K562 (cell line): ENCODE results near the gene SART3. TPM values are rescaled to one million over a fixed set of nuclear protein-coding genes. Genes with fewer than 3 reads are reported as not detected.

Source experiments
- ATF7 ChIP-seq: fragments of 450-650 bp; IDR thresholded peaks from 2 replicates; pipeline ENCODE4 v1.7.1; 2014; ENCODE audit warnings: mild to moderate bottlenecking, moderate library complexity
- EWSR1 ChIP-seq: fragments of 450-650 bp; IDR thresholded peaks from 2 replicates; pipeline ENCODE4 v1.6.1; 2018; ENCODE audit warnings: borderline replicate concordance, mild to moderate bottlenecking, low read depth, moderate library complexity; ENCODE audit not compliant: partially characterized antibody
- FOXP1 ChIP-seq: sonication (generic); formaldehyde crosslinking; IDR thresholded peaks from 2 replicates; pipeline ENCODE4 v1.8.0; 2022; ENCODE audit warnings: mild to moderate bottlenecking, missing genetic modification reagents
- MEIS2 ChIP-seq: fragments of 450-650 bp; IDR thresholded peaks from 2 replicates; pipeline ENCODE4 v1.6.1; 2014; ENCODE audit warnings: mild to moderate bottlenecking; ENCODE audit not compliant: partially characterized antibody
- MIER1 ChIP-seq: fragments of 450-650 bp; IDR thresholded peaks from 2 replicates; pipeline ENCODE4 v1.6.1; 2016; ENCODE audit warnings: antibody characterized with exemption, mild to moderate bottlenecking, low read depth
- NR2C2 ChIP-seq, 2 experiments: fragments of 200-800 bp in 1 of 2; sonication (Bioruptor generic) in 1 of 2; sonication (generic) in 1 of 2; formaldehyde crosslinking in 1 of 2; IDR thresholded peaks; 2 replicates each; pipeline versions ENCODE4 v1.6.1 to v1.8.0; 2016 to 2022; ENCODE audit warnings: mild to moderate bottlenecking in 1 of 2, missing compliant biosample characterization in 1 of 2, missing genetic modification characterization in 1 of 2, missing genetic modification reagents in 1 of 2
- POLR2AphosphoS5 ChIP-seq: IDR thresholded peaks from 2 replicates; pipeline ENCODE4 v1.6.1; 2011; ENCODE audit warnings: mild to moderate bottlenecking, low read depth, low read length, moderate library complexity; ENCODE audit not compliant: control insufficient read depth, insufficient read depth
- POLR3G ChIP-seq: IDR thresholded peaks from 2 replicates; pipeline ENCODE4 v1.6.1; 2011; ENCODE audit not compliant: insufficient read length, insufficient replicate concordance; ENCODE audit errors: extremely low read depth
- SIRT6 ChIP-seq: IDR thresholded peaks from one replicate; pipeline ENCODE4 v1.6.1; 2012; ENCODE audit warnings: low read depth, mild to moderate bottlenecking, control low read depth, inconsistent platforms, low read length, moderate library complexity
- TFAM ChIP-seq: fragments of 250-450 bp; sonication (Bioruptor Pico); conservative IDR thresholded peaks from 2 replicates; pipeline ENCODE4 v1.5.0; 2021; ENCODE audit warnings: mild to moderate bottlenecking, moderate library complexity
- TSC22D4 ChIP-seq: fragments of 450-650 bp; IDR thresholded peaks from 2 replicates; pipeline ENCODE4 v1.6.1; 2016; ENCODE audit warnings: missing genetic modification characterization, missing biosample characterization, control low read depth
- ZBTB1 ChIP-seq: sonication (generic); formaldehyde crosslinking; IDR thresholded peaks from 2 replicates; pipeline ENCODE4 v1.8.1; 2023; ENCODE audit warnings: missing genetic modification reagents, low read depth, mild to moderate bottlenecking, borderline replicate concordance
- ZBTB8A ChIP-seq: fragments of 450-650 bp; IDR thresholded peaks from 2 replicates; pipeline ENCODE4 v1.6.1; 2018; ENCODE audit warnings: mild to moderate bottlenecking, moderate library complexity; ENCODE audit not compliant: partially characterized antibody
- ZNF175 ChIP-seq: fragments of 200-800 bp; sonication (Bioruptor generic); IDR thresholded peaks from 2 replicates; pipeline ENCODE4 v1.6.1; 2016; ENCODE audit warnings: low read depth, mild to moderate bottlenecking, missing genetic modification characterization, missing compliant biosample characterization
- ZNF253 ChIP-seq: fragments of 250-450 bp; sonication (Bioruptor Pico); conservative IDR thresholded peaks from 2 replicates; pipeline ENCODE4 v1.6.1; 2021; ENCODE audit warnings: mild to moderate bottlenecking
- polyA plus RNA-seq, 8 experiments: library from polyadenylated mRNA; depleted of rRNA in 4 of 8; stranded (reverse) in 5 of 8; unstranded in 3 of 8; fragments of >200 nt; fragmentation: Nextera tagmentation in 2 of 8; fragmentation: Illumina TruSeq in 1 of 8; extraction: Ambion mirVana in 2 of 8; extraction: Trizol in 1 of 8; gene quantifications; 2 replicates each; pipeline versions ENCODE4 v1.2.1 to v1.2.3, GENCODE V29; 2011 to 2014; ENCODE audit warnings: inconsistent platforms in 1 of 8, missing spikeins in 1 of 8
- total RNA-seq, 7 experiments: library from RNA; depleted of rRNA in 6 of 7; stranded (reverse); fragments of >200 nt in 6 of 7; fragmentation: Illumina TruSeq in 2 of 7; extraction: Trizol in 2 of 7; gene quantifications; 2 replicates each; pipeline versions ENCODE4 v1.2.1 to v1.2.3, GENCODE V29; 2011 to 2021; ENCODE audit warnings: low replicate concordance in 1 of 7
- TF ChIP-seq, protein P1 (sequence below): fragments of 450-650 bp; formaldehyde crosslinking; conservative IDR thresholded peaks from 2 replicates; pipeline ENCODE4 v1.4.0; 2022; ENCODE audit warnings: mild to moderate bottlenecking, missing genetic modification characterization
- TF ChIP-seq, protein P2 (sequence below): fragments of 450-650 bp; IDR thresholded peaks from 2 replicates; pipeline ENCODE4 v1.6.1; 2017; ENCODE audit warnings: mild to moderate bottlenecking, moderate library complexity
- TF ChIP-seq, protein P3 (sequence below): sonication (generic); formaldehyde crosslinking; IDR thresholded peaks from 2 replicates; pipeline ENCODE4 v1.8.0; 2022; ENCODE audit warnings: mild to moderate bottlenecking, missing genetic modification reagents, borderline replicate concordance
- TF ChIP-seq, protein P4 (sequence below): sonication (generic); formaldehyde crosslinking; IDR thresholded peaks from 2 replicates; pipeline ENCODE4 v1.9.0; 2022; ENCODE audit warnings: mild to moderate bottlenecking, missing genetic modification reagents

Gene SART3
- total and polyA plus RNA-seq, 9 of the 15 experiments (the other 6 are each of a cell fraction or from before 2014, with no cell fraction given), result 8.9 to 167 (median 56.7) TPM

DNA sequence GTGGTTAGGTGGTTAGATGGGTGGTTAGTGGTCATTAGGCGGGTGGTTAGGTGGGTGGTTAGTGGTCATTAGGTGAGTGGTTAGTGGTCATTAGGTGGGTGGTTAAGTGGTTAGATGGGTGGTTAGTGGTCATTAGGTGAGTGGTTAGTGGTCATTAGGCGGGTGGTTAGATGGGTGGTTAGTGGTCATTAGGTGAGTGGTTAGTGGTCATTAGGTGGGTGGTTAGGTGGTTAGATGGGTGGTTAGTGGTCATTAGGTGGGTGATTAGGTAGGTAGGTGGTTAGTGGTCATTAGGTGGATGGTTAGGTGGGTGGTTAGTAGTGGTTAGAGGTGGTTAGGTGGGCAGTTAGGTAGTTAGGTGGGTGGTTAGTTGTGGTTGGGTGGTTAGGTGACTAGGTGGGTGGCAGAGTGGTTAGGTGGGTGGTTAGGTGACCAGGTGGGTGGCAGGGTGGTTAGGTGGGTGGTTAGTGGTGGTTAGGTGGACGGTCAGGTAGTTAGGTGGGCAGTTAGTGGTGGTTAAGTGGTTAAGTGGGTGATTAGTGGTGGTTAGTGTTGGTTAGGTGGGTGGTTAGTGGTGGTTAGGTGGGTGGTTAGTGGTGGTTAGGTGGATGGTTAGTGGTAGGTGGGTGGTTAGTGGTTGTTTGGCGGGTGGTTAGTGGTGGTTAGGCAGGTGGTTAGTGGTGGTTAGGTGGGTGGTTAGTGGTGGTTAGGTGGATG lies 44.9 kb upstream of the SART3 start (continued):
- peak; percentile 56 for TF ChIP-seq MEIS2
- TF ChIP-seq, protein P1, sequence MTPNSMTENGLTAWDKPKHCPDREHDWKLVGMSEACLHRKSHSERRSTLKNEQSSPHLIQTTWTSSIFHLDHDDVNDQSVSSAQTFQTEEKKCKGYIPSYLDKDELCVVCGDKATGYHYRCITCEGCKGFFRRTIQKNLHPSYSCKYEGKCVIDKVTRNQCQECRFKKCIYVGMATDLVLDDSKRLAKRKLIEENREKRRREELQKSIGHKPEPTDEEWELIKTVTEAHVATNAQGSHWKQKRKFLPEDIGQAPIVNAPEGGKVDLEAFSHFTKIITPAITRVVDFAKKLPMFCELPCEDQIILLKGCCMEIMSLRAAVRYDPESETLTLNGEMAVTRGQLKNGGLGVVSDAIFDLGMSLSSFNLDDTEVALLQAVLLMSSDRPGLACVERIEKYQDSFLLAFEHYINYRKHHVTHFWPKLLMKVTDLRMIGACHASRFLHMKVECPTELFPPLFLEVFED, result 0 out of 2 replicates have a peak, but pooled peaks have one; percentile 6
- TF ChIP-seq TFAM (CRISPR knock-in tag), result no peak
- TF ChIP-seq, protein P2, sequence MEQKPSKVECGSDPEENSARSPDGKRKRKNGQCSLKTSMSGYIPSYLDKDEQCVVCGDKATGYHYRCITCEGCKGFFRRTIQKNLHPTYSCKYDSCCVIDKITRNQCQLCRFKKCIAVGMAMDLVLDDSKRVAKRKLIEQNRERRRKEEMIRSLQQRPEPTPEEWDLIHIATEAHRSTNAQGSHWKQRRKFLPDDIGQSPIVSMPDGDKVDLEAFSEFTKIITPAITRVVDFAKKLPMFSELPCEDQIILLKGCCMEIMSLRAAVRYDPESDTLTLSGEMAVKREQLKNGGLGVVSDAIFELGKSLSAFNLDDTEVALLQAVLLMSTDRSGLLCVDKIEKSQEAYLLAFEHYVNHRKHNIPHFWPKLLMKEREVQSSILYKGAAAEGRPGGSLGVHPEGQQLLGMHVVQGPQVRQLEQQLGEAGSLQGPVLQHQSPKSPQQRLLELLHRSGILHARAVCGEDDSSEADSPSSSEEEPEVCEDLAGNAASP, result no peak
- TF ChIP-seq MIER1, result peak; percentile 57; the same call in 1 of the 2 replicates
- TF ChIP-seq FOXP1 (CRISPR knock-in tag), result peak; percentile 16; the same call in 1 of the 2 replicates
- TF ChIP-seq ZBTB1 (CRISPR knock-in tag), result peak; percentile 60; the same call in 1 of the 2 replicates
- no peak for TF ChIP-seq ZBTB8A
- 0 out of 2 replicates have a peak, but pooled peaks have one; percentile 11 for TF ChIP-seq NR2C2 (CRISPR knock-in tag; IDR thresholded peaks at IDR 0.05)
- no peak; the same call in 1 of the 2 replicates for TF ChIP-seq NR2C2 (tag; IDR thresholded peaks at IDR 0.05)
- TF ChIP-seq, protein P3, sequence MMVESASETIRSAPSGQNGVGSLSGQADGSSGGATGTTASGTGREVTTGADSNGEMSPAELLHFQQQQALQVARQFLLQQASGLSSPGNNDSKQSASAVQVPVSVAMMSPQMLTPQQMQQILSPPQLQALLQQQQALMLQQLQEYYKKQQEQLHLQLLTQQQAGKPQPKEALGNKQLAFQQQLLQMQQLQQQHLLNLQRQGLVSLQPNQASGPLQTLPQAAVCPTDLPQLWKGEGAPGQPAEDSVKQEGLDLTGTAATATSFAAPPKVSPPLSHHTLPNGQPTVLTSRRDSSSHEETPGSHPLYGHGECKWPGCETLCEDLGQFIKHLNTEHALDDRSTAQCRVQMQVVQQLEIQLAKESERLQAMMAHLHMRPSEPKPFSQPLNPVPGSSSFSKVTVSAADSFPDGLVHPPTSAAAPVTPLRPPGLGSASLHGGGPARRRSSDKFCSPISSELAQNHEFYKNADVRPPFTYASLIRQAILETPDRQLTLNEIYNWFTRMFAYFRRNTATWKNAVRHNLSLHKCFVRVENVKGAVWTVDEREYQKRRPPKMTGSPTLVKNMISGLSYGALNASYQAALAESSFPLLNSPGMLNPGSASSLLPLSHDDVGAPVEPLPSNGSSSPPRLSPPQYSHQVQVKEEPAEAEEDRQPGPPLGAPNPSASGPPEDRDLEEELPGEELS (CRISPR knock-in tag), result 0 out of 2 replicates have a peak, but pooled peaks have one; percentile 19
- TF ChIP-seq ZNF253, result no peak
- peak; percentile 37; the same call in 1 of the 2 replicates for TF ChIP-seq TSC22D4 (tag)
- TF ChIP-seq ATF7, result no peak
- TF ChIP-seq POLR3G, result no peak
- TF ChIP-seq ZNF175 (CRISPR knock-in tag), result no peak
- TF ChIP-seq POLR2AphosphoS5, result no peak
- no peak for TF ChIP-seq EWSR1
- TF ChIP-seq, protein P4, sequence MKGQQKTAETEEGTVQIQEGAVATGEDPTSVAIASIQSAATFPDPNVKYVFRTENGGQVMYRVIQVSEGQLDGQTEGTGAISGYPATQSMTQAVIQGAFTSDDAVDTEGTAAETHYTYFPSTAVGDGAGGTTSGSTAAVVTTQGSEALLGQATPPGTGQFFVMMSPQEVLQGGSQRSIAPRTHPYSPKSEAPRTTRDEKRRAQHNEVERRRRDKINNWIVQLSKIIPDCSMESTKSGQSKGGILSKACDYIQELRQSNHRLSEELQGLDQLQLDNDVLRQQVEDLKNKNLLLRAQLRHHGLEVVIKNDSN (CRISPR knock-in tag), result 0 out of 2 replicates have a peak, but pooled peaks have one; percentile 6
- no peak for TF ChIP-seq SIRT6
